Stimulated activated CD8-positive, alpha-beta memory T cell treated with anti-CD3 and anti-CD28 coated beads, Interleukin-15, amount 100 ng/mL, for 24 hours (primary cell): ENCODE measurements around the gene SHROOM1.

Source experiments
- DNase-seq: peaks from one replicate; pipeline ENCODE4 v3.0.0-alpha.2; 2020; ENCODE audit warnings: low read depth

The SHROOM1 gene

DNA sequence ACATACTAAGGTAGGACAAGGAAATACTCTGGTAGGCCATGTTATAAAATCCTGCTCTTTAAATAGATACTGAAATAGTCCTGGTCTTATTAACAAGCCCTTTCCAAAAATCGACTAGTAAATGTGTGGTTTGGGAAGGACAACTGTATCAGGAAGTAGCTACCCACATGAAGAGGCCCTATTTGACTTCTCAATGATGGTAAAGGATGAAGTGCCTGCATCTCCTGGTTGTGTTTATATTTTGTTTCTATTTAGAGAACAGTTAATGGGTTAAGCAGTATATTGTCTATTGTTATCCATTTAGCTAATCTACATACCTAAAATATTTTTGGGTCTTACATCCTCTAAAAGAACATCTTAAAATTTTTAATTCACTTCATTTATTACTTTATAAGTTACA is 23.3 kb upstream of the SHROOM1 start:
- DNase-seq = no peak

- DNase-seq = no peak
These were observed 22.9 kb upstream of the SHROOM1 start for GRCh38 chr5:132853323-132853722.

- no peak for DNase-seq
These were observed 19.6 kb upstream of the SHROOM1 start for GRCh38 chr5:132850066-132850465.

GRCh38 chr5:132849347-132849746 is 18.9 kb upstream of the SHROOM1 start:
- DNase-seq = no peak

GRCh38 chr5:132848270-132848669 is 17.8 kb upstream of the SHROOM1 start:
- no peak for DNase-seq

GRCh38 chr5:132841305-132841704 is 10.9 kb upstream of the SHROOM1 start:
- no peak for DNase-seq

DNA sequence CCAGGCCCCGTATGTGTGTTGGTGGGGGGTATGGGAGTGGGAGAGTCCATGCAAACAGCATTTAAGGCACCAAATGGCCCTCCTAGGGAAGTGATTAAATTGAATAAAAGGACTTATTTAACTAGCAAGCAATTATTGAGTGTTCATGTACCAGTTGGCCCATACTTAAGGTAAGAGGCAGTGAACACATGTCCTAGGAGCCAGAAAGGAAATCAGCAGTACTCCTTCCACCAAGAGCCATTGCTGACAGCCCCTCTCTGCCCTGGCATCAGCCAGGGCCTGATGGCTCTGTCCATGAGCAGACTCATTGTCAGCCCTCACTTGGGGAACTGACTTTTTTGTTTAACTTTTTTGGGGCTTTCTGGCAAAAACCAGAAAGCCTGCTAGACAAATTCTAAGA is 10.4 kb upstream of the SHROOM1 start:
- DNase-seq = no peak

GRCh38 chr5:132840313-132840712 is 9.9 kb upstream of the SHROOM1 start:
- DNase-seq = no peak

- no peak for DNase-seq
These were observed 9.2 kb upstream of the SHROOM1 start for GRCh38 chr5:132839426-132840301.

GRCh38 chr5:132838516-132839282 is 8.3 kb upstream of the SHROOM1 start:
- no peak for DNase-seq

GRCh38 chr5:132837868-132838267 is 7.4 kb upstream of the SHROOM1 start:
- no peak for DNase-seq

DNA sequence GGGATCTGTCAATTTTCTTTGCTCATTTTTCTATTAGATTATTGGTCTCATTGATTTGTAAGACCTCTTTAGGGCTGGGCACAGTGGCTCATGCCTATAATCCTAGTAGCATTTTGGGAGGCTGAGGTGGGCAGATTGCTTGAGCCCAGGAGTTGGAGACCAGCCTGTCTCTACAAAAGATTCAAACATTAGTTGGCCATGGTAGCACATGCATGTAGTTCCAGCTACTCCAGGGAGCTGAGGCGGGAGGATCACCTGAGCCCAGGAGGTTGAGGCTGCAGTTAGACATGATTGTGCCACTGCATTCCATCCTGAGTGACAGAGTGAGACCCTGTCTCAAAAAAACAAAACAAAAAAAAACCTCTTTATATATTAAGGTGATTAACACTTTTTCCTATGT is 6.4 kb upstream of the SHROOM1 start:
- no peak for DNase-seq

GRCh38 chr5:132834057-132834456 is 3.6 kb upstream of the SHROOM1 start:
- DNase-seq = no peak

DNA sequence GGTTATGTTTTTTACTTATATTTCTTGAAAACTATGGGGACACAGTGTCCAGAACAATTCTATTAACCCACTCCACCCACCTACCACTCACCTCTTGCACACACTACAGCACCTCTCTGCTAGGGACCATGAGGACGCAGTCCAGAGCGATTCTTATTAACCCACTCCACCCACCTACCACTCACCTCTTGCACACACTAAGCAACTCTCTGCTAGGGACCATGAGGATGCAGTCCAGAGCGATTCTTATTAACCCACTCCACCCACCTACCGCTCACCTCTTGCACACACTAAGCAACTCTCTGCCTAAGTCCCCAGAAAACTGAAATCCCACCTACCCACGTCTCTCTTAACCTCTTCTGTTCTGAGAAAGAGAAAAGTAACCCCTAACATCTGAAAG is 2.2 kb upstream of the SHROOM1 start:
- no peak for DNase-seq

DNA sequence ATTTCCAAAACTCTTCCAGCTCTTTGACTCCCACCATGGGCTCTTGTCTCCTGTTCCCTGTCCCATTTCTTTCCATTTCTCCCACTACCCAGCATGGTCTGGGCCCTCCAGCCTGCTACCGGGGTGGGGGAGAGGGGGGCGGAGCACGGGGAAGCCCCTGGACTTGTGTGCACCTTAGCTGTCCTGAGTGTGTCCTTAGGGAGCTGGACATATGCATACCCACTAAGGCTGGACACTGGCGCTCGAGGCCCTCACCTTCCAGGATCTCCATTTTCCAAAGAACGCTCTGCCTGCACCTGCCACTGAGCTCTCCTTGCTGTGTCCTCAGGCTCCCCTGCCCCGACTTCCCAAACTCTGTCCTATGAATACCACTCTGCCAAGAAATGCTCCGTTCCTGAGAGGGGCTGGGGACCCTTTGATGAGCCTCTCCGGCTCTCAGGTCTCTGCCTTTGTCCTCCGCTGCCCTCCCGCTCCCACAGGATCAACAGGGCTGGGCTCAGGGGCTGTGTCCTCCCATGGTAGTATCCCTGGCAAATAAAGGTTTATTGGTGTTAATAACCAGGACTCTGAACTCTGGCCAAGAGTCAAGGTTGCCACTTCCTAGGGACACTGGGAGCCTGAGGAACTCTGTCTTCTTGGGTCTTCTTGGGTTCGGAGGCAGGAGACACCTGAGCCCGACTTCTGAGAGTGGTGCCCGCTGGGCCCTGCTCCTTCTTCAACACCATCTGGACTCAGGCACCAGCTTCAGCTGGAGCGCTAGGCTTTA is 831 bp upstream of the SHROOM1 start:
- no peak for DNase-seq

GRCh38 chr5:132829742-132830435 is 558 bp downstream of the SHROOM1 start:
- no peak for DNase-seq

- DNase-seq = no peak
These were observed 1.5 kb downstream of the SHROOM1 start for GRCh38 chr5:132828846-132829494.

DNA sequence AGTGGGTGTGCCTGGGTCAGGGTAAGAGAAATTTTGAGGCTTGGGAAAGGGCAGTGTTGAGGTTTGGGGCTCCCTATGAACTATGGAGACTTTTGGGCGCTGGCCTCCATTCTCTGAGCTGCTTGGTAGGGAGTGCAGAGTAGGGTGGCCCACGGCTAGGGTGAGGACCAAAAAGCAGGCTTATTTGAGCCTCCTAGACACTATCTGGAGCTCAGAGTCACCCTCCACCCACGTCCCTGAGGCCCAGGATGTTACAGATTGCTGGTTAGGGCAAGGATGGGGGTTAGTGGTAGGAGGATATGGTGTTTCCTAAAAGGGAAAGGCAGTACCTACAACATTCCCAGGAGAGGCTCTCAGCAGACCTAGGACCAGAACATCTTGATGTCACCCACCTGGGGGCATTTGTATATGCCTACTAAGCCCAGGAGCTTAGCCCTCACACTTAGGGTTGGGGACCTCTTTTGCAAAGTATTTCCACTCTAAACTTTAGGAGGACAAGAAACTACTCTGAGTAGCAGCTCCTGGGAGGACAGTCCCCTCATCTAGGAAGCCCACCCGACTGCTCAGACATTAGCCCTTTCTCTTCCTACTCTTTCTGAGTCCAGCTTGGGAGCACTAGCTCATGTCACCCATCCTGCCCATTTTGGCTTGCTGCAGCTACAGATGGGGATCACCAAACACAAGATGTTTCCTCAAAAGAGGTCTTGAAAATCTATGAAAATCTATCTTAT is 2.3 kb downstream of the SHROOM1 start:
- DNase-seq = no peak

DNA sequence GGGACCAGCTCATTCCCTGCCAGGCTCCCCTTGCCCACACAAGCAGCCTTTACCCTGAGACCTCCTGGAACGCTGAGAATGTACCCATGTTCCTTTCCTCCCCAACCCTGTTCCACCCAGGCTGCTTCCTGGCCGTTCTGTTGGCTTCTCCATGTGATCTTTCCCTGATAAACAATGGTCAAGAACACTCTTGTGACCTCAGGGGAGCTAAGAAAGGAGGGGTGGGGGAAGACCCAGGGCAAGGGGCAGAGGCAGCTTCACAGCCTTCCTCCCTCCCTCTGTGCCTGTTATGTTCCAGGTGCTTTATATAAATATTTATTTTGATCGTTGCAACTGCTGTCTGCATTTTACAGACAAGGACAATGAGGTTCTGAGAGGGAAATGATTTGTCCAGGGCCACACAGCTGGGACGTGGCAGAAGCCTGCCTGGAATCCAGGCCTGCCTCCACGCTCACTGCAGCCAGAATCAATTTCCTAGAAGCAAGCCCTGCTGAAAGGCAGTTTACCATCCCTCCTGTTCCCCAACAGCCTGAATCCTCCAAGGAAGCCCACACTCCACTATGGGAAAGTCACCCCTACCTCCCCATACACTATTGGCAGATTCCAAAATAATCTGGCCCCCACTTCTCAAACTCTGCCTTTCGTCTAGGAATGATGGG is 3.9 kb downstream of the SHROOM1 start:
- no peak for DNase-seq

- DNase-seq = no peak
These were observed 4.5 kb downstream of the SHROOM1 start for GRCh38 chr5:132825834-132826391.
